ENCODE data around the gene NEK2. TPM values are rescaled to one million over a fixed set of nuclear protein-coding genes. Genes with fewer than 3 reads are reported as not detected.
A peak's percentile ranks its signal among the peaks of the same experiment; 100 is the strongest.

Gene NEK2
- total and polyA plus RNA-seq, 2 of the 13 experiments (the other 11 are each of a cell fraction or from before 2014, with no cell fraction given), result 10.9 to 40.8 TPM

GRCh38 chr1:211675230-211676105 lies at the start of gene NEK2 (continued):
- no peak for TF ChIP-seq RARG (CRISPR knock-in tag; IDR thresholded peaks at IDR 0.05; ENCODE audit: low read depth)
- no peak for TF ChIP-seq U2AF1 (optimal IDR thresholded peaks at IDR 0.05; ENCODE audit: low read depth, low read length)
- TF ChIP-seq PRMT3 (CRISPR knock-in tag; IDR thresholded peaks at IDR 0.05; ENCODE audit: borderline replicate concordance, low read depth), result no peak; the same call in 1 of the 2 replicates
- peak; percentile 95 for TF ChIP-seq ZNF264 (CRISPR knock-in tag; IDR thresholded peaks at IDR 0.05)
- 0 out of 2 replicates have a peak, but pooled peaks have one; percentile 26 for TF ChIP-seq AHR (CRISPR knock-in tag; IDR thresholded peaks at IDR 0.05)
- peak; percentile 99 for TF ChIP-seq NR2C2 (CRISPR knock-in tag; IDR thresholded peaks at IDR 0.05; ENCODE audit: borderline replicate concordance)
- TF ChIP-seq SPEN (CRISPR knock-in tag; IDR thresholded peaks at IDR 0.05; ENCODE audit: low read depth), result peak; percentile 78; the same call in 1 of the 2 replicates
- no peak for TF ChIP-seq ZBTB46 (CRISPR knock-in tag; IDR thresholded peaks at IDR 0.05; ENCODE audit: borderline replicate concordance)
- peak; percentile 98 for TF ChIP-seq TFDP1 (CRISPR knock-in tag; IDR thresholded peaks at IDR 0.05; ENCODE audit: borderline replicate concordance)
- peak; percentile 91 for TF ChIP-seq ZNF878 (CRISPR knock-in tag; IDR thresholded peaks at IDR 0.05)
- TF ChIP-seq GABPA (IDR thresholded peaks at IDR 0.05; ENCODE audit: low read depth, low read length), result no peak
- TF ChIP-seq GABPA (CRISPR knock-in tag; IDR thresholded peaks at IDR 0.05; ENCODE audit: low read depth), result peak; percentile 70
- peak; percentile 89 for TF ChIP-seq ZNF503 (CRISPR knock-in tag; IDR thresholded peaks at IDR 0.05)
- TF ChIP-seq ZNF256 (CRISPR knock-in tag; conservative IDR thresholded peaks at IDR 0.05), result no peak; the same call in 1 of the 2 replicates
- TF ChIP-seq CREM (IDR thresholded peaks at IDR 0.05), result peak; percentile 85
- no peak for TF ChIP-seq CREM (CRISPR knock-in tag; IDR thresholded peaks at IDR 0.05)
- TF ChIP-seq PBX3 (CRISPR knock-in tag; IDR thresholded peaks at IDR 0.05; ENCODE audit: borderline replicate concordance), result no peak
- TF ChIP-seq PREB (CRISPR knock-in tag; IDR thresholded peaks at IDR 0.05), result no peak
- 0 out of 2 replicates have a peak, but pooled peaks have one; percentile 43 for TF ChIP-seq RBAK (CRISPR knock-in tag; IDR thresholded peaks at IDR 0.05)
- peak; percentile 77; the same call in 1 of the 2 replicates for TF ChIP-seq CREB3 (CRISPR knock-in tag; IDR thresholded peaks at IDR 0.05)
- no peak for TF ChIP-seq GTF2F1 (IDR thresholded peaks at IDR 0.05; ENCODE audit: low read length)

Data from HepG2 (cell line).